HG03460 (cell line): Measurements from ENCODE around the gene CTNS.

Source experiments
- ATAC-seq: cut with Tn5 transposase; IDR thresholded peaks from one replicate; pipeline ENCODE4 v1.9.1; 2021; ENCODE audit not compliant: unreplicated experiment

The CTNS gene

GRCh38 chr17:3657874-3658783 is 21.6 kb downstream of the CTNS start:
- ATAC-seq = no peak

- ATAC-seq = no peak
Observed at GRCh38 chr17:3658784-3659449, 22.4 kb downstream of the CTNS start.

GRCh38 chr17:3659541-3660111 is 23.1 kb downstream of the CTNS start:
- ATAC-seq = no peak

- no peak for ATAC-seq
Observed at GRCh38 chr17:3660311-3660891, 23.8 kb downstream of the CTNS start.

- no peak for ATAC-seq
Observed at GRCh38 chr17:3663102-3664011, 26.8 kb downstream of the CTNS start.

GRCh38 chr17:3665834-3666233 is 29.3 kb downstream of the CTNS start:
- ATAC-seq = no peak

GRCh38 chr17:3666516-3666915 is 30.0 kb downstream of the CTNS start:
- no peak for ATAC-seq

GRCh38 chr17:3667366-3668278 is 31.1 kb downstream of the CTNS start:
- ATAC-seq = peak; percentile 8

- peak; percentile 86 for ATAC-seq
Observed at GRCh38 chr17:3668279-3669084, 31.9 kb downstream of the CTNS start, which contains the start of the genes EMC6 and TAX1BP3. Gene EMC6, plus strand, starts transcription at chr17:3668812. Its CDS starts 335 bp downstream, at chr17:3669147. Gene TAX1BP3, minus strand, starts transcription at chr17:3668578. Its CDS starts 52 bp downstream, at chr17:3668526.

GRCh38 chr17:3669085-3669347 is 32.5 kb downstream of the CTNS start:
- ATAC-seq = peak; percentile 3

- no peak for ATAC-seq
Observed at GRCh38 chr17:3669548-3669947, 33.0 kb downstream of the CTNS start.

GRCh38 chr17:3672571-3672970 is 36.0 kb downstream of the CTNS start:
- no peak for ATAC-seq

- no peak for ATAC-seq
Observed at GRCh38 chr17:3675886-3676285, 39.3 kb downstream of the CTNS start.

GRCh38 chr17:3678095-3678820 is 41.7 kb downstream of the CTNS start:
- ATAC-seq = no peak

GRCh38 chr17:3678821-3679530 is 42.4 kb downstream of the CTNS start:
- ATAC-seq = no peak

- no peak for ATAC-seq
Observed at GRCh38 chr17:3679531-3680126, 43.1 kb downstream of the CTNS start.

- ATAC-seq = no peak
Observed at GRCh38 chr17:3681057-3681456, 44.5 kb downstream of the CTNS start.
